ENCODE results near the gene RBBP6.

- no peak for TF ChIP-seq CTCF (IDR thresholded peaks at IDR 0.05)
- no peak for TF ChIP-seq POLR2A (IDR thresholded peaks at IDR 0.05)
- TF ChIP-seq POLR2AphosphoS5 (IDR thresholded peaks at IDR 0.05; ENCODE audit: insufficient read depth in 1 of 2, low read depth in 1 of 2) = no peak
Observed at GRCh38 chr16:24507959-24508480, 31.3 kb upstream of the RBBP6 start.
